WERI-Rb-1 (cell line): ENCODE results near the gene VSIG10.
A peak's percentile ranks its signal among the peaks of the same experiment; 100 is the strongest.
"Not testable (repeated sequence)": the region's sequence is repeated elsewhere in the genome, so short reads cannot be mapped to it uniquely, and the experiment has no call there.

ENCODE experiments used
- DNase-seq: peaks from one replicate; pipeline ENCODE4 v3.0.0-alpha.2; 2020
- H3K27ac ChIP-seq: fragments of 250-450 bp; sonication (Bioruptor Pico); 2 replicates; pipeline ENCODE4 v1.5.1; 2020; ENCODE audit warnings: mild to moderate bottlenecking, moderate library complexity
- H3K27me3 ChIP-seq: fragments of 250-450 bp; sonication (Bioruptor Pico); 2 replicates; pipeline ENCODE4 v1.5.1; 2021; ENCODE audit warnings: mild to moderate bottlenecking, low read depth, moderate library complexity; ENCODE audit not compliant: insufficient read depth, severe bottlenecking
- H3K36me3 ChIP-seq: fragments of 250-450 bp; sonication (Bioruptor Pico); 2 replicates; pipeline ENCODE4 v1.5.1; 2020; ENCODE audit warnings: mild to moderate bottlenecking, moderate library complexity
- H3K4me3 ChIP-seq: 2 replicates; pipeline ENCODE4 v1.5.1; 2011; ENCODE audit warnings: low read depth, mild to moderate bottlenecking, control low read depth, low read length
- H3K9me3 ChIP-seq: fragments of 250-450 bp; sonication (Bioruptor Pico); 2 replicates; pipeline ENCODE4 v1.5.1; 2021; ENCODE audit warnings: mild to moderate bottlenecking, moderate library complexity; ENCODE audit not compliant: severe bottlenecking
- CTCF ChIP-seq: IDR thresholded peaks from 2 replicates; pipeline ENCODE4 v1.5.1; 2011; ENCODE audit warnings: low read depth, mild to moderate bottlenecking, control low read depth, inconsistent platforms, low read length

The VSIG10 gene

DNA sequence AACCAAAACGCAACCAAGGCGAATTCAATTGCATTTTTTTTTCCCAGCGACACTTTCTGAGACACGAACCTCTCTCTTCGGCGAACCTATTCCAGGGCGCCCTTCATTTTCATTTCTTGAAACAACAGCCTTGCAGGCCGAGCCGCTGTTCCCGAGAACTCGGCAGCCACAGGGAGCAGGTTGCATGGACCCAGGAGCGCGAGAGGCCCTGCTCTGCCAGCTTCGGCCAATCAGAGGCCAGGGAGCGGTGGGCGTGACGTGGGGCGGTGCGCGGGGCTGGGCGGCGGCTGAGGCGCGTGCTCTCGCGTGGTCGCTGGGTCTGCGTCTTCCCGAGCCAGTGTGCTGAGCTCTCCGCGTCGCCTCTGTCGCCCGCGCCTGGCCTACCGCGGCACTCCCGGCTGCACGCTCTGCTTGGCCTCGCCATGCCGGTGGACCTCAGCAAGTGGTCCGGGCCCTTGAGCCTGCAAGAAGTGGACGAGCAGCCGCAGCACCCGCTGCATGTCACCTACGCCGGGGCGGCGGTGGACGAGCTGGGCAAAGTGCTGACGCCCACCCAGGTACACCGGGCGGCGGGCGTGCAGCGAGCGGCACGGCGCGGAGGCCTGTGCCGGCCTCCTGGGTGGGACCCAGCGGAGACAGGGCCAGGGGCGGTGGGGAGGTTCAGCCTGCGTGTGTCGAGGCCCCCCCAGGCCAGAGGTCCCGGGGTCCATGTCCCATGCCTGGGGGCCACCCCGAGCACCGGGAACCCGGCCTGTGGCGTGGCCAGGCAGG is 32.2 kb upstream of the VSIG10 start, which contains the start of gene PEBP1:
Gene PEBP1 (plus strand): TSS at position 337 of the 771 bp plus-strand sequence. CDS start 86 bp downstream, at position 423.
- DNase-seq: peak; percentile 85
- no peaks in the 10 kb centered on the region for H3K36me3 ChIP-seq
- H3K27ac ChIP-seq: peak within 1 kb of the TSS; percentile 56; the same call in 1 of the 2 replicates

DNA sequence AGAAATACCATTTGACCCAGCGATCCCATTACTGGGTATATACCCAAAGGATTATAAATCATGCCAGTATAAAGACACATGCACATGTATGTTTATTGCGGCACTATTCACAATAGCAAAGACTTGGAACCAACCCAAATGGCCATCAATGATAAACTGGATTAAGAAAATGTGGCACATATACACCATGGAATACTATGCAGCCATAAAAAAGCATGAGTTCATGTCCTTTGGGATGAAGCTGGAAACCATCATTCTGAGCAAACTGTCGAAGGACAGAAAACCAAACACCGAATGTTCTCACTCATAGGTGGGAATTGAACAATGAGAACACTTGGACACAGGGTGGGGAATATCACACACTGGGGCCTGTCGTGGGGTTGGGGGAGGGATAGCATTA is 25.6 kb upstream of the VSIG10 start:
- H3K27ac ChIP-seq, H3K9me3 ChIP-seq, DNase-seq, H3K27me3 ChIP-seq, H3K36me3 ChIP-seq, H3K4me3 ChIP-seq: not testable (repeated sequence)

More for the DNA sequence above, 32.2 kb upstream of the VSIG10 start, which contains the start of gene PEBP1:
- H3K4me3 ChIP-seq: peak within 1 kb of the TSS; percentile 66
- H3K9me3 ChIP-seq: peaks cover 3% of the 10 kb centered on the region
- no peaks in the 10 kb centered on the region for H3K27me3 ChIP-seq
- no peak for TF ChIP-seq CTCF

DNA sequence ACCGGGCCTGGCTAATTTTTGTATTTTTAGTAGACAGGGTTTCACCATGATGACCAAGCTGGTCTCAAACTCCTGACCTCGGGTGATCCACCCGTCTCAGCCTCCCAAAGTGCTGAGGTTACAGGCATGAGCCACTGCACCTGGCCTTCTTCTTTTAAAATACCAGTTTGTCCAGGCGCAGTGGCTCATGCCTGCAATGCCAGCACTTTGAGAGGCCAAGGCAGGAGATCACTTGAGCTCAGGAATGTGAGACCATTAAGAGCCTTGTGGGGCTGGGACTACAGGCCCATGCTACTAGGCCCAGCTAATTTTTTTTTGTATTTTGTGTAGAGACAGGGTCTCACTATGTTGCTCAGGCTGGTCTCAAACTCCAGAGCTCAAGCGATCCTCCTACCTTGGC is 24.1 kb upstream of the VSIG10 start:
- TF ChIP-seq CTCF: no peak
- DNase-seq: no peak
- no peaks in the 10 kb centered on the region for H3K36me3 ChIP-seq
- no peaks in the 10 kb centered on the region for H3K27me3 ChIP-seq
- H3K9me3 ChIP-seq: no peaks in the 10 kb centered on the region
- H3K4me3 ChIP-seq: no peak overlapping the region
- no peak overlapping the region for H3K27ac ChIP-seq

GRCh38 chr12:118126119-118126757 is 22.4 kb upstream of the VSIG10 start:
- Histone ChIP-seq H3K27ac (no peak overlapping the region), H3K27me3 (no peaks in the 10 kb centered on the region), H3K4me3 (no peak overlapping the region), H3K9me3 (no peaks in the 10 kb centered on the region), H3K36me3 (no peaks in the 10 kb centered on the region)
- TF ChIP-seq CTCF: no peak
- no peak for DNase-seq

- H3K4me3 ChIP-seq: no peak overlapping the region
- DNase-seq: no peak
- no peak overlapping the region for H3K27ac ChIP-seq
- TF ChIP-seq CTCF: no peak
- no peaks in the 10 kb centered on the region for H3K9me3 ChIP-seq
- no peaks in the 10 kb centered on the region for H3K36me3 ChIP-seq
- H3K27me3 ChIP-seq: no peaks in the 10 kb centered on the region
These were observed 21.9 kb upstream of the VSIG10 start for GRCh38 chr12:118125743-118126118.

DNA sequence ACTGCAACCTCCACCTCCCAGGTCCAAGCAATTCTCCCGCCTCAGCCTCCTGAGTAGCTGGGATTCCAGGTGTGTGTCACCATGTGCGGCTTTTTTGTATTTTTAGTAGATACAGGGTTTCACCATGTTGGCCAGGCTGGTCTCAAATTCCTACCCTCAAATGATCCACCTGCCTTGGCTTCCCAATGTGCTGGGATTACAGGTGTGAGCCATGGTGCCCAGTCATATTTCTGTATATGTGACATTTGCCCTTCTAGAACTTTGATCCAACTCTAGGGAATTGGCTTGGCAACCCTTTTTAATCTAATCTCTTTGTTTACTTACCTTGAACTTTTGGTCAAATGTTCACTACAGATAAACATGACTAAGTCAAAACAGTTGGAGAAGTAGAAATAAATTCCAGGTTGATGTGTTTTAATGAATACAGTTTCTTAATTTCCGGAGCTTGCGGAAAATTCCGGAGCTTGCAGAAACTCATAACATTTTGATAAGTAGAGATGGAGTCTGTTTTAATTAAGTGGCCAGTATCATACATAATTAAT is 20.6 kb upstream of the VSIG10 start:
- Histone ChIP-seq H3K36me3 (no peaks in the 10 kb centered on the region), H3K27me3 (no peaks in the 10 kb centered on the region), H3K4me3 (no peak overlapping the region), H3K27ac (no peak overlapping the region), H3K9me3 (no peaks in the 10 kb centered on the region)
- no peak for TF ChIP-seq CTCF
- no peak for DNase-seq
